Midbrain (tissue), 1 donor: ENCODE results near the gene PSMC3.

Experiments used
- DNase-seq: peaks from one replicate; lab custom pipeline; 2025; lab: John Stamatoyannopoulos, UW

The PSMC3 gene

GRCh38 chr11:47394050-47394321, 32.3 kb downstream of the PSMC3 start:
- no peak for DNase-seq

GRCh38 chr11:47393163-47394049, 32.8 kb downstream of the PSMC3 start:
- DNase-seq = no peak

DNA sequence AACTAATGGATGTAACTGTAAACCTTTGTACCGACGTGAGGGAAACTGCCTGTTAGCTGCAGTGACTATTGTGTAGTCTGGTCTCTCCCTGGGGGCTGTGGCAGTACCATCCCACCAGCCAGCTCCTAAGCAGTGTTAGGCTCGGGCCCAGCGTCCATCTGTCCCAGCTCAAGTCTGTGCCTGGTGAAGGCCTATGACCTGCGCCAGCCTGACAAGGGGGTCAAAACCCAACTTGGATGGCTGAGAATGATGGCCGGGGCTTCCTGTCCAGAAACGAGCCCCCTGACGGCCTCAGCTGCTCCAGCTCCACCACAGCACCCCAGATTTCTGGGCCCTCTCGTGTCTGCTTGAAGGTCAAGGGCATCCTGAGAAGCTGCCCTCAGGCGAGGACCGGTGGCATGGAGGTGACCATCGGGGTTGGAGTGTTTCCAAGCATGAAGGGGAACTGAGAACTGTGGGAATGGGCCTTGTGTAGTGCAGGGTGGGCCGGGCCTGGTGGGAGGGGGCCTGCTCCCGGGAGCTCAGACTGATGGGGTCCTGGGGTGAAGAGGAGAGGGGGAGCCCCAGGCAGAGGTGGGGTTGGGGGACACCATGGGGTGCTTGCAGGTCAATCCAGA, 33.6 kb downstream of the PSMC3 start:
- peak; percentile 9 for DNase-seq

GRCh38 chr11:47391711-47392432, 34.4 kb downstream of the PSMC3 start:
- no peak for DNase-seq

DNA sequence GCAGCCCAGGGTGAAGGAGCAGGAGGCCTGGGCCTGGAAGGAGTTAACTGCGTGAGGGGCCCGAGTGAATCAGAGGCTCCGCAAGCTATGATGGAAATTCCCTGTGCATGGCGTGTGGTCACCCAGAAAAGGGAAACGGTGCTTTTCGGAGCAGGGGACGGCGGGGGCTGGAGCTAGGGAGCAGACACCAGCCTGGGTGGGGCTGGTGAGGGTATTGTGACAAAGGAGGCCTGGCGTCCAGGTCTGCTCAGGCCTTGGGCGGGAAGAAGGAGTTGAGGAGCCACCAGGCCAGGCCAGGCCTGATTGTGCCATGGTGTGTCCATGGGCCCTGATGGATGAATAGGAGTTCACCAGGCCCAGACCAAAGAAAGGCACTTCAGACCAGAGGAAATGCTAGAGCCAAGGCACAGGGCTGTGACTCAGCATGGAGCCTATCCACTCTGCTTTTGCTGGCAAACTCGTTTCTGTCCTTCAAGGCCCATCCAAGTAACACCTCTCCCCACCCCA, 35.1 kb downstream of the PSMC3 start:
- DNase-seq = no peak

- no peak for DNase-seq
These were observed 35.8 kb downstream of the PSMC3 start for GRCh38 chr11:47390422-47390760.

DNA sequence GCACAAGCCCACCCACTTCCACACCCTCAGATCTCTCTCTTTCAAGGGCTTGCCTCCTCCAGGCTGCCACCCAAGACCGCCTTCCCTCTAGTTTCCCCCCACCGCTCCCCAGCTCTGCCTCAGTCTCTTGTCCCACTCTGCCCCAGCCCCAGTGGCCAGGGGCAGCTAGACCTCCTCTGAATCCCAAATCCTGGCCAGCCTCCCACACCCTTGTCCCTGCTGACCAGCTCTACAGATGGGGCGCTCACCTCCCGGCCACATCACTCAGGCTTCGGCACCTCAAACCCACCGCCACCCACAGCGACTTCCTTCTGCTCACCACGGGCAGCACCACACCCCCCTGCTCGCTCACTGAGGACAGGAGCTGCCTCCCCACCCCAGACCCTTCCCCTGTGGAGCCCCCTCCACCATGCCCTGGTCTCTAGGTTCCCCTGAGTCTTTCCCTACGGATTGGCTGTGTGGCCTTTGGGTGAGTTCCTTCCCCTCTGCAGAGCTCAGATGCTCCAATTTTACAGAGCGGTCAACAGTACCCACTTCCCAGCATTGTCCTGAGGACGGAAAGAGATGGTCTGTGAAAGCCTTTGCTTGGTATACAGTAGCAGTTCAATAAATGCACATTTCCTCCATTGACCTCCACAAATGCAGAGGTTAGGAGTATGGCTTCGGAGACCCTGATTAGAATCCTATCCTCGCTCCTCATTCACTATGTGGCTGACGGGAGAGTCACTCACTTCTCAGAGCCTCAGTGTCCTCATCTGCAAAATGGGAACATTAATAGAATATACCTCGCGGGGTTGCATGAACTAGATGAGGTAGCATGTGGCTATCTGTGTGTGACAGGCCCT, 36.4 kb downstream of the PSMC3 start:
- DNase-seq = no peak

DNA sequence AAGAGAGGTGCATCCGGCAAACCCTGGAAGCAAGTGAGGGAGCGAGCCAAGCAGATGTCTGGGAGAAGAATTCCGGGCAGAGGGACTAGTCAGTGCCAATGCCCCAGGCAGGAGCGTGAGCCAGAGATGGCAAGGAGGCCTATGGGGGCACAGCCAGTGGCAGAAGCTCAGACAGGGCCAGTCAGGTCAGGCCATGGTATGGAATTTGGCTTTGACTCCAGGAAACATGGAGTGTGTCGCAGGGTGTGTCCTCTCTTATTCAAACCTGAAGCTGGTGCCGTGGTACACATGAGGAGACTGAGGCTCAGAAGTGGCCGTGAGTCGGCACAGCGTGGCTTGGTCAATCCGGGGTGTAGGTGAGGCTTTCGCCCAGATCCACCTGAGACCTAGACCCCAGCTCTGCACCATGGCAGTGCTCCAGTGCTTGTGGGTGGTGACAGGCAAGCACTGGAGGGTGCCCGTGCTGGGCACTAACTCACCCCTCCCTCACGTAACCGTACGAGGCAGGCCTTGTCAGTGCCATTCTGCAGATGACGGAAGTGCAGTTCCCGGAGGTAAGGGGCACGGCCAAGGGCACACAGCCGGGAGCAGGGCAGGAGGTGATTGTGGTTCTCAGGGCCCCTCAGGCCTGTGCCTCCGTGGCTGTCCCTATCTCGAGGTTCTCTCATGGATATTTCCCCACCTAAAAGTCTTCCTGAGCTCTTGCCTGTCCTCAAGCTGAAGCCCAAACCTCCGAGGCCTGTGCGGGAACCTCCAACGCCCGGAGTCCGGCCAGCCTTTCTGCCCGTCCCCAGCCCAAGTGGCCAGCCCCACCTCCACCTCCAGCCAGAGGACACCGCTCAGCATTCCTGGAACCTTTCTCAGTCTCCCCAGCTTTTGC, 37.3 kb downstream of the PSMC3 start:
- no peak for DNase-seq

GRCh38 chr11:47387944-47388696, 38.1 kb downstream of the PSMC3 start:
- no peak for DNase-seq

DNA sequence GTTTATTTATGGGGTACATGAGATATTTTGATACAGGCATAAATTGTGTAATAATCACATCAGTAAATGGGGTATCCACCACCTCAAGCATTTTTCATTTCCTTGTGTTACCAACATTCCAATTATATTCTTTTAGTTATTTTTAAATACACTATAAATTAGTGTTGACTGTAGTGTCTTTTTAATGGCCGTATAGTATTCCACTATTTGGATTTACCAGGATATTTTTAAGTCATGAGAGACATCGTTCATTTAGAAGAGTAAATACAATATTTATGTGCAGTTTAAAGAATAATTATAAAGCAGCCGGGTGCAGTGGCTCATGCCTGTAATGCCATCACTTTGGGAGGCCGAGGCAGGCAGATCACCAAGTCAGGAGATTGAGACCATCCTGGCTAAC, 41.7 kb downstream of the PSMC3 start:
- no peak for DNase-seq

- DNase-seq = no peak
These were observed 43.2 kb downstream of the PSMC3 start for GRCh38 chr11:47383071-47383470.

GRCh38 chr11:47380078-47380477, 46.2 kb downstream of the PSMC3 start:
- no peak for DNase-seq

DNA sequence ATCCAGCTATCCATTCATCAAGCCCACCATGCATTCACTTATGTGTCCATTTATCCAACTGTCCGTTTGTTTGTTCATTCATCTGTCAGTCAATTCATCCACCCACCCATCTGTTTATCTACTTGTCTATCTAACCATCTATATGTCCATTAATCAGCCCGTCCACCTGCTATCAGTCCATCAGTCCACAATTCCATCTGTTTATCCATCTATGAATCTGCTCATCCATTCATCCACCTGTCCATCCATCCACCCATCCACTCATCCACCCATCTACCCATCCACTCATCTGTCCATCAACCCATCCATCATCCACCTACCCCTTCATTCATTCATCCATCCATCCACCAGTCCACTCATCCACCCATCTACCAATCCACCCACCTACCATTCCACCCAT, 46.9 kb downstream of the PSMC3 start:
- no peak for DNase-seq

- DNase-seq = no peak
These were observed 47.4 kb downstream of the PSMC3 start for GRCh38 chr11:47378836-47379170.

DNA sequence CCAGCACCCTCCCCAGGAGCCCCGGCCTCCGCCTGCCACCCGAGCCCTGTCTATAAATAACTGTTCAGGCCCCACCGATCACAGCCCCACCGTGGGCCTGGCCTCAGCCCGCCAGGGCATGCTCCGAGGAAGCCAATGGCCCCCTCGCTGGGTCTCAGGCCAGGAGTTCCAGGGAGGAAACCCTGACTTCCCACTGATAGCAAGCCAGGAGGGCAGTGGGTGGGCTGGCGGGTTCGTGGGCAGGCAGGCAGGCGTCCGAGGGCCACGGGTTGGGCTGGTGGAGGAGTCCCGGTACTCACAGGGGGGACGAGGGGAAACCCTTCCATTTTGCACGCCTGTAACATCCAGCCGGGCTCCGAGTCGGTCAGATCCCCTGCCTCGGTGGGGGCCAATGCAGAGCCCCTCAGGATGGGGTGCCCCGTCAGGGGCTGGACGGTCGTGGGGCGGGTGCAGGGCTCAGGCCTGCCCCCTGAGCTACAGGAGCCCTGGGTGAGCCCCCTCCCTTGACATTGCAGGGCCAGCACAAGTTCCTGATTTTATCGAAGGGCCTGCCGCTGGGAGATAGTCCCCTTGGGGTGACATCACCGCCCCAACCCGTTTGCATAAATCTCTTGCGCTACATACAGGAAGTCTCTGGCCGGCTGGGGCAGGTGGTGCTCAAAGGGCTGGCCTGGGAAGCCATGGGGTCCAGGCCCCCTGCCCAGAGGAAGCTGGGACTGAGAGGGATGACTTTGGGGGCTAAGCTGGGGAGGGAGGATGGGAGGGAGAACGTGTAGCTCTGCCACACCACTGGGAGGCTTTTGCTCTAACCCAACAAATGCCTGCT, 48.0 kb downstream of the PSMC3 start, which contains the start of gene SPI1:
Gene SPI1, minus strand, starts transcription at position 538 of the 826 bp plus-strand sequence. Its CDS starts 194 bp downstream, at position 344.
- DNase-seq = peak; percentile 24

GRCh38 chr11:47377571-47378009, 48.6 kb downstream of the PSMC3 start:
- DNase-seq = no peak

DNA sequence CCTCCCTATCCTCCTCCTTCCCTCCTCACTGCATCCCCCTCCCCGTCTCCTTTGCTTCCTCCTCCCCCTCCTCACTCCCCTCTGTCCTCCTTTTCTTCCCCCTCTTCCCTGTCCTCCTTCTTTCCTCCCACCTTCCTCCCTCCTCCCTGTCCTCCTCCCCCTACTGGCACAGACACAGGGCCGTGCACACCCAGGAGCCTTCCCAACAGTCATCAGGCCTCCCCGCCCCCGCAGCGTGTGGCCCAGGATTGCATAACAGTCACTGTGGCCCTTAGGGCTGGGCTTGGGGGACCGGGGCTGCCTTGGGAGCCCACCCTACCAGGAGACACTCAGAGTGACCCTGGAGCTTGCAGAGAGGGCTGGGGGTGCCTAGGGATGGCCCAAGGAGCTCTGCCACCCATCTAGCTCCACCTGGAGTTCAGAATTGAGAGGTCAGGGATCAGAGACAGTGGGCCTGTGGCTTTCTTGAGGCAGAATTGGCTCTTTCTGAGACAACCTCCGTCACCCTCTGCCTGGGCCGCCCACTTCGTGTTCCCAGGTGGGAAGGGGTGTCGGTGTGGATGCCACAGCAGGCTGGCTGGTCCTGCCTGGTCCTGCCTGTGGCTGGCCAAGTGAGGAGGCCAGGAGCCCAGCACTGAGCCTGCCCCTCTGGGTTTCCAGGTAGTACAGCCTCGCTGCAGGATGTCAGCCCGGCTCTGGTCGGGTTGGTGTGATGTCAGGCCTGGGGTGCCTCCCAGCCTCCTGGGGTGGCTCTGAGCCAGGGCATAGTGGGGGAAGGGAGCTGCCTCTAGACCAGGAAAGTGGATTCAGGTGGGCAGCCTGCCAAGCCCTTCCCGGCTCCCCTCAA, 49.5 kb downstream of the PSMC3 start:
- DNase-seq = no peak

DNA sequence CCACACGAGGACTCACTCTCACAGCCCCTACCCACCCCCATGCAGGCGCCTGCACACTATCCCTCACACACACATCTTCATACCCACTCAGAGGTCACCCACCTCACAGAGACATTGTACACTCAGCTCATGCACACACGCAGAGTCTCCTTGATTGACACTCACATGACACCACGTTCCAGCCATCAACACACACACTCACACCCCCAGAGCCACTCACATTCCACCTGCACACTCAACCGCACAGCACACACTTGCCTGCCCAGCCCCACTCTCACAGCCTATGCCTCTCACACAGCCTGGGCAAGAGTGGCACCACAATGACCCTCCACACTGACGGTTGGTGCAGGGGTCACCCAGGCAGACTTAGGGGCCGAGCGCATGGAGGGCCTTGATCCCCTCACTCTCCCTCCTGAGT, 50.1 kb downstream of the PSMC3 start:
- DNase-seq = no peak
